Ramos (cell line): ENCODE measurements around the gene TSHR.
"Not testable (repeated sequence)": the region's sequence is repeated elsewhere in the genome, so short reads cannot be mapped to it uniquely, and the experiment has no call there.

Experiments used
- in situ Hi-C: fragments of 300-500 bp; cut with MboI; formaldehyde crosslinking; loops from one replicate; pipeline ENCODE4 v1.14.3; 2022; ENCODE audit warnings: low sequenced_read_pairs; ENCODE audit not compliant: unreplicated experiment

TSHR gene

DNA sequence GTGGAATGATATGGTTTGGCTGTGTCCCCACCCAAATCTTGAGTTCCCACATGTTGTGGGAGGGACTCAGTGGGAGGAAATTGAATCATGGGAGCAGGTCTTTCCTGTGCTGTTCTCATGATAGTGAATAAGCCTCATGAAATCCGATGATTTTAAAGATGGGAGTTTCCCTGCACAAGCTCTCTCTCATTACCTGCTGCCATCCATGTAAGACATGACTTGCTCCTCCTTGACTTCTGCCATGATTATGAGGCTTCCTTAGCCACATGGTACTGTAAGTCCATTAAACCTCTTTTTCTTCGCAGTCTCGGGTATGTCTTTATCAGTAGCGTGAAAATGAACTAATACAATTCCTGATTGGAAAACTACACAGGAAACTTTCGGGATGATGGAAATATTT lies 100.5 kb downstream of the TSHR start:
- in situ Hi-C loops, result no loop called here

GRCh38 chr14:81062380-81062779 lies 107.0 kb downstream of the TSHR start:
- in situ Hi-C loops, result no loop called here

- in situ Hi-C loops, result no loop called here
These were observed 107.4 kb downstream of the TSHR start for GRCh38 chr14:81062816-81063215.

- in situ Hi-C loops, result no loop called here
These were observed 111.3 kb downstream of the TSHR start for GRCh38 chr14:81066672-81067071.

DNA sequence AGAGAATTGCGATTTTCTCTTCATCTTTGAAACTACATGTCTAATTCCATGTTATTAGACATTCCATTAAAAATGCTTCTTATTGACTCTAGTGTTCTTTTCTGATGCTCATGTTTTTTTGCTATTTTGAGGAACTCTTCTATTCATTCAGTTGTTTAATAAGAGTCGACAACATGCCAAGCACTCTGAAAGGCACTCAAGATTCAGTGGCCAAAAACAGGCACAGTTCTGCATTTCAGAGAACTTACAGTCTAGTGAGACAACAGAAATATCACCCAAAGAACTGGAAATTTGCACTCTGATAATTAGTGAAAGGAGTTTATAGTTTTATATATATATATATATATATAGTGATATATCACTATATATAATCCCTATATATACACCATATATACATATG lies 111.7 kb downstream of the TSHR start:
- in situ Hi-C loops, result no loop called here

DNA sequence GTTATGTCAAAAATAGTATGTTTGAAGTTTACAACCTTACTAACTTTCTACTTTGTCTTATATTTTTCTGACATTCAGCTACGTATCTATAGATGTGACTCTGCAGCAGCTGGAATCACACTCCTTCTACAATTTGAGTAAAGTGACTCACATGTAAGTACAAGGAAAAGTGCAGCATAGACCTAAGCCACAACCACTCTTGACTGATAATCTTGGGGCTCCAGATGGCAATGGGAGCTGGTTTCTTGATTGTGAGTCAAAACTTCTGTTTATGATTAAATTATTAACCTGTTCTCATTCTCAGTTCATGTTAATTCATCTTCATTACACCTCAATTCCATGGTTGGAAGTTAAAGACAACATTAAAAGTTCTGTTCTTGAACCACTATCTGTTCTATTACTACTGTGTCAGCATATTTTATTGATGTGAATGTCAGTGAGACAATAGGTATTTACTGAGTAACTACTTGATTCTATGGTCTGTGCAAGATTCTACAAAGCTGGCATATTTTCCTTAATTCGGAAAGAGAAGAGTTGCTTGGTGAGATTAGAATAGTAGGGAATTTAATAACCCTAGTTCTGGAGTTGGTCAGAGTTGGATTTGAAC lies 112.9 kb downstream of the TSHR start:
- in situ Hi-C loops, result no loop called here

DNA sequence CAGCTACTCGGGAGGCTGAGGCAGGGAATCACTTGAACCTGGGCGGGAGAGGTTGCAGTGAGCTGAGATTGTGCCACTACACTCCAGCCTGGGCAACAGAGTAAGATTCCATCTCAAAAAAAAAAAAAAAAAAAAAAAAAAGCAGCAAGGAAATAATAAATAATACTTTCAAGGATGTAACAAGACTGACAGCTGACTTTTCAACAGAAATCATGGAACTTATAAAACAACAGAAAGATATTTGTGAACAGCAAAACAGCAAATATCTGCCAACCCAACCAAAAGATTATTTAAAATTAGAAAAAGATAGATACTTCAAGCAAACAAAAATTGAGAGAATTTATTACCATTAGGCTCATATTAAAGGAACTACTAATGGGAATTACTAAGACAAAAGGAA lies 115.1 kb downstream of the TSHR start:
- in situ Hi-C loops, result no loop called here

GRCh38 chr14:81085596-81085995 lies 130.2 kb downstream of the TSHR start:
- in situ Hi-C loops, result no loop called here

DNA sequence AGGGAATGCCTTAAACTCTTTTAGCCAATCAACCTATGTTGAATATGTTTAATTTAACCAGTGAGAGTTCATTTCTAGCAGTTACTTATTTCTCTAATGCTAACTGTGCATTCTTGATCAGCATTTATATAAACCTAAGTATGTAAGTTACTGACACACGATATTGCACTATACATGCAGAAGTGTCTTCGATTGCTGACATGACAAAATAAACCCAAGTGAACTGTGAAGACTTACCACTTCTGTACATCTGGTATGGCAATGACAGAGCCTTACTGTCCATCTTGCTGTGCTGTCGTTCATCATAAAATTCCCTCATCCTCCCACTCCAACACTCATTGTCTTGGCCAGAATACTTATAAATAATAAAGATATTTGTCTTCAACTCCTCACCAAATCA lies 131.8 kb downstream of the TSHR start:
- in situ Hi-C loops, result no loop called here

- in situ Hi-C loops, result no loop called here
These were observed 135.7 kb downstream of the TSHR start for GRCh38 chr14:81091139-81091538.

DNA sequence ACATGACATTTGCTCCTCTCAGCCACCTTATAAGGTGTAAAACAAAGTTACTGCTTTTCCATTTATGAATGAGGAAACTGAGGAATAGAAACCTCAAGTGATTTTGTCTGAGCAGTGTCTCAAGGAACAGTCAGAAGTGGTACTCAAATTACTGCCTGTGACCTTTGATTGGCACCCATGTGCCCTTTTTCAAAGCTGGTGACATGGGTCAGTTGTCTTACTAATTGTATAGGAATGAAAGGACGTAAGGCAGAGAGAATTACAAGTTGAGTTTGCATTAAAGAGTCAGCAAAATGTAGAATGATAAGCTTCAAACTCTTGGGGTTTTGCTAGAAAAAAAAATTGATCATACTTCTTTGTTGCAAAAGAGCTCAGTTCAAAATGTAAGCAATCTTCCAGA lies 136.2 kb downstream of the TSHR start:
- in situ Hi-C loops, result no loop called here

GRCh38 chr14:81093651-81094050 lies 138.2 kb downstream of the TSHR start:
- in situ Hi-C loops, result no loop called here

DNA sequence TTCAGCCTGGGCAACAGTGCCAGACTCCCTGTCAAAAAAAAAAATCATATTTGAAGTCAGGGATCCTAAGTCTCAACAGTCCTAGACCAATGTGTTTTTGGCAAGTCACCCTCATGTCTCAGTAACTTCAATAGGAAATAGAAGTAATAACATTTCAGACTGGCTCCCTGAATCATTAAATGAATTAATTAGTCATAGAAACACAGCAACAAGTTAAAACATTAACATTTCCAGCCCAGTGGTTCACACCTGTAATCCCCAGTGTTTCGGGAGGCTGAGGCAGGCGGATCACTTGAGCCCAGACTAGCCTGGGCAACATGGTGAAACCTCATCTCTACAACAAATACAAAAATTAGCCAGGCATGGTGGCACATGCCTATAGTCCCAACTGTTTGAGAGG lies 140.1 kb downstream of the TSHR start:
- in situ Hi-C loops, result no loop called here

GRCh38 chr14:81096656-81097055 lies 141.2 kb downstream of the TSHR start:
- in situ Hi-C loops, result no loop called here

DNA sequence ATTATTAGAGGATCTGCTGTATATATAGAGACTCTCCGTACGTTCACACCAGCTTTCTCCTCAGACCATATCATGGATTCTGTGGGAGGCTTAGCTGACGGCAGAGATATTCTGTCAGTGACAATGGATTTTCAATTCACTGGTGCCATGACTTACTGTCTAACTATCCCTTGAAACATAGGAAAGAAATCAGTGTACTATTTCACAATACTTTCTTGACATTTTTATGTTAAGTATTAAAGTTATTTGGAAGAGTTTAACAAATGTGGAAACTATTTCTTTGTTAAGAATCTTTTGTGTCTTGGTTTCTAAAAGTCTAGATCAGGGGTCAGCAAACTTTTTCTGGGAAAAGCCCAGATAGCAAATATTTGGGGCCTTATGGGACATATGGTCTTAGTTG lies 146.8 kb downstream of the TSHR start:
- in situ Hi-C loops, result no loop called here

DNA sequence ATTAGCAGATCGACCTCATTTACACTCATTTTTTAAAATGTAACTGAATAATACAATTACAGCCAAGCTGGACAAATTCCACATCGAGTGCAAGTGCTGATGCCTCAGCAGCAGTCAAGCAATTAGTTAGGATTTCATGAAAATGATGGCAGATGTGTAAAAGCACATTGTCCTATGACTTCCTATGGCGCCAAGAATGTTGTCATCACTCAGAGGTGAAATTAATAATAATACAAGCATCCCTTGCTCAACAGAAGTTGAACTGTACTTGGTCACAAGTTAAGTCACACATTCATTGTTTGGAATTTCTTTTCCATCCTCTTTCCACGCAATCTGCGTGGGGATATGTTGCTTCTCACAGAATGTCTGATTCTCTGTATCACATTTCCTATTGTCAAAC lies 148.0 kb downstream of the TSHR start:
- in situ Hi-C loops, result no loop called here

- in situ Hi-C loops, result no loop called here
These were observed 150.0 kb downstream of the TSHR start for GRCh38 chr14:81105378-81105777.

DNA sequence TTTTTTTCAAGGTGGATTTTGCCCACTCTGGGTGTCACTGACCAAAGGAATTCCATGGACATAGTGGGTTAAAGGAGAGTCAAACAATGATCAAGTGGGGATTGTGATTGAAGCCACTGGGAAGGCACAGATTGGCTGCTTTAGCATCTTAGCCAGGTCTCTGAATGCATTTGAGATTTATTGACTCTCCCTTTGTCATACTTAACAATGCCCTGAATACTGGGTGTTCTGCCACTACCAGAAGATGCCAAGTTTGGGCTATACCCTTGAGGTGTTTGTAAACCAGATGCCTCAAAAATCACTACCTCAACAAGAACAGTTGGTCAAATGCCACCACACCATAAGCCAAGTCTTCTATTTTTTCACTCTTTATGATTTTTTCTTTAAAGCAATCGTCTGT lies 150.5 kb downstream of the TSHR start:
- in situ Hi-C loops, result no loop called here

GRCh38 chr14:81110186-81110585 lies 154.8 kb downstream of the TSHR start:
- in situ Hi-C loops, result no loop called here

- in situ Hi-C loops, result no loop called here
These were observed 157.8 kb downstream of the TSHR start for GRCh38 chr14:81113176-81113575.

DNA sequence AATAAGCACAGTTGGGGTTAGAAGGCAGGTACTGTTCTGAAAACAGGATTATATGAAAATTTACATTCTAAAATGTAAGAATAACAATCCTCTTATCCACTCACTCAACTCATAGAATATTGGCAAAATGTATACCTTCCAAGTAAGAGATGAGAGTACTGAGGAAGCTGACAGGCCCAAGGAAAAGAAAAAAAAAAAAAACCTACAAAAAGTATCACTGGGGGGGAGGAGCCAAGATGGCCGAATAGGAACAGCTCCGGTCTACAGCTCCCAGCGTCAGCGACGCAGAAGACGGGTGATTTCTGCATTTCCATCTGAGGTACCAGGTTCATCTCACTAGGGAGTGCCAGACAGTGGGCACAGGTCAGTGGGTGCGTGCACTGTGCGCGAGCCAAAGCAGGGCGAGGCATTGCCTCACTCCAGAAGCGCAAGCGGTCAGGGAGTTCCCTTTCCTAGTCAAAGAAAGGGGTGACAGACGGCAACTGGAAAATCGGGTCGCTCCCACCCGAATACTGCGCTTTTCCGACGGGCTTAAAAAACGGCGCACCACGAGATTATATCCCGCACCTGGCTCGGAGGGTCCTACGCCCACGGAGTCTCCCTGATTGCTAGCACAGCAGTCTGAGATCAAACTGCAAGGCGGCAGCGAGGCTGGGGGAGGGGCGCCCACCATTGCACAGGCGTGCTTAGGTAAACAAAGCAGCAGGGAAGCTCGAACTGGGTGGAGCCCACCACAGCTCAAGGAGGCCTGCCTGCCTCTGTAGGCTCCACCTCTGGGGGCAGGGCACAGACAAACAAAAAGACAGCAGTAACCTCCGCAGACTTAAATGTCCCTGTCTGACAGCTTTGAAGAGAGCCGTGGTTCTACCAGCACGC lies 158.8 kb downstream of the TSHR start:
- in situ Hi-C loops, result not testable (repeated sequence)

DNA sequence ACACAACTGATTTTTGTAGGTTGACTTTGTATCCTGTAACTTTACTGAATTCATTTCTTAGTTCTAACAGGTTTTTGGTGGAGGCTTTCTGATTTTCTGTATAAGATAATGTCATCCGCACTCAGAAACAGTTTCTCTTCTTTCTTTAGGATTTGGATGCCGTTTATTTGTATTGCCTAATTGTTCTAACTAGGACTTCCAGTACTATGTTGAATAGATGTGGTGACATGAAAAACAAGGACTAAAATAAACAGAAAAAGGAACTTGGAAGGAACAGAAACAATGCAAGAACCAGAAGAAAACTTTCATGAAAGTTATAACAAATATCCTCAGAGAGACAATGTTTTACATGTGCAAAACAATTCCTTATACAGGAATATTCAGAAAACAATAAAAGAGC lies 165.1 kb downstream of the TSHR start:
- in situ Hi-C loops, result no loop called here
